GM12874 (cell line): ENCODE measurements around the gene MAST2.

Experiments
- TF ChIP-seq, protein P1 (sequence below): IDR thresholded peaks from 2 replicates; pipeline ENCODE4 v1.5.1; 2011; ENCODE audit warnings: low read depth, mild to moderate bottlenecking, control low read depth, low read length, moderate library complexity; ENCODE audit not compliant: insufficient read depth

MAST2 gene

DNA sequence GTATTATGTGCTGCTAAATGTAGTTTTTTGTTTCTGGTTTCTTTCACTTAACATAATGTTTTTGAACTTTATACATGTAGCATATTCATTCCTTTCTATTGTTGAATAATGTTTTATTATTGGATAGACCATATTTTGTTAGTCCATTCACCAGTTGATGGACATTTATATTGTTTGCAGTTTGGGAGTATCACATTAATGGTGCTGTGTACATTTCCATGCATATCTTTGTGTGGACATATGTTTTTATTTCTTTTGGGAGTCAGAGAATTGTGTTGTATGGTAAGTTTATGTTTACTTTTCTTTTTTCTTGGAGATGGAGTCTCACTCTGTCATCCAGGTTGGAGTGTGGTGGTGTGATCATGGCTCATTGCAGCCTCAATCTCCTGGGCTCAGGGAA lies 134.6 kb downstream of the MAST2 start:
- TF ChIP-seq, protein P1, sequence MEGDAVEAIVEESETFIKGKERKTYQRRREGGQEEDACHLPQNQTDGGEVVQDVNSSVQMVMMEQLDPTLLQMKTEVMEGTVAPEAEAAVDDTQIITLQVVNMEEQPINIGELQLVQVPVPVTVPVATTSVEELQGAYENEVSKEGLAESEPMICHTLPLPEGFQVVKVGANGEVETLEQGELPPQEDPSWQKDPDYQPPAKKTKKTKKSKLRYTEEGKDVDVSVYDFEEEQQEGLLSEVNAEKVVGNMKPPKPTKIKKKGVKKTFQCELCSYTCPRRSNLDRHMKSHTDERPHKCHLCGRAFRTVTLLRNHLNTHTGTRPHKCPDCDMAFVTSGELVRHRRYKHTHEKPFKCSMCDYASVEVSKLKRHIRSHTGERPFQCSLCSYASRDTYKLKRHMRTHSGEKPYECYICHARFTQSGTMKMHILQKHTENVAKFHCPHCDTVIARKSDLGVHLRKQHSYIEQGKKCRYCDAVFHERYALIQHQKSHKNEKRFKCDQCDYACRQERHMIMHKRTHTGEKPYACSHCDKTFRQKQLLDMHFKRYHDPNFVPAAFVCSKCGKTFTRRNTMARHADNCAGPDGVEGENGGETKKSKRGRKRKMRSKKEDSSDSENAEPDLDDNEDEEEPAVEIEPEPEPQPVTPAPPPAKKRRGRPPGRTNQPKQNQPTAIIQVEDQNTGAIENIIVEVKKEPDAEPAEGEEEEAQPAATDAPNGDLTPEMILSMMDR, result no peak

DNA sequence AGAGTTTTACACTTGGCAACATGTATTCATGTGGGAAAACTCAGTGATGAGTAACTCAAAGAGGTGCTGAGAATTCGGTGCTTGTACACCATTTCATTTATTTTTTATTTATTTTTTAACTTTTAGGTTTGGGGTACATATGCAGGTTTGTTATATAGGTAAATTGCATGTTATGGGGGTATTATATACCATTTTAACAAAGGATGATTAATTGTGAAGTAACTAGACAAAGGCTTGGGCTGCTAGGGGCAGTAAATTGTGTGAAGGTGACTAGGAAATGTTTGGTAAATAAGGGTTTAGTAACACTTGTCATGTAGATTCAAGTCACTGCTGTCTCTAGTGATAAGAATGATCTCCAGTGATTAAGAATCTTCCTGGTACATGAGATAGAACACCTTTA lies 139.0 kb downstream of the MAST2 start:
- TF ChIP-seq, protein P1, result no peak

DNA sequence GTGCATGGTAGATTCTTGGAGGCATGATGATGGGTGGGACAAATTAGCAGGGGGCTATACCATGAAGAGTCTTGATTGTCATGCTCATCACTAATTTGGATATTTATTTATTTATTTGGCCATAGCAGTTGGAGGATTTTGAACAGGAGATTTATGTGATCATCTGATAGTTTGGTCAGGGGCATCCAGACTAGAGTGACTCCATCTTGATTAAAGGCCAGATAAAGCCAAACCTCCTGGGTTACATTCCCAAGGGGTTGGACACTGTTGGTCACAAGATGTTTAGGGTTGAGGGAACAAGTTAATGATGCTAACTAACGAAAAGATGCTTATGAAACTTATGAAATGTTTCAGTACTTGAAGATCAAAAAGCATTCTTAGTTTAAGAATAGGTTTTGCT lies 139.8 kb downstream of the MAST2 start:
- TF ChIP-seq, protein P1, result no peak

GRCh38 chr1:45945426-45945825 lies 142.0 kb downstream of the MAST2 start:
- TF ChIP-seq, protein P1, result no peak

DNA sequence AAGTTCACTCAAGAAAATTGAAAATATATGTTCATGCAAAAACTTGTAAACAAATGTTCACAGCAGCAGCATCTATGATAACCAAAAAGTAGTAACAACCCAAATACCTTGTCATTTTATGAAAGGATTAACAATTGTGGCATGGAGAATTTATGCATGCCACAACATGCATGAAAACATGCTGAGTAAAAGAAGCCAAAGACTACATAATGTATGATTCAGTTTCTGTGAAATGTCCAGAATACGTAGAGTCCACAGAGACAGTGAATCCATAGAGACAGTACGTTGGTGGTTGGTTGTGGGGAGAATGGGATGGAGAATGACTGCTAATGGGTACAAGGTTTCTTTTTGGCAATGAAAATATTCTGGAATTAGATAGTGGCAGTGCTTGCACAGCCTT lies 148.7 kb downstream of the MAST2 start:
- TF ChIP-seq, protein P1, result no peak

GRCh38 chr1:45953934-45954847 lies 150.8 kb downstream of the MAST2 start:
- TF ChIP-seq, protein P1, result no peak

DNA sequence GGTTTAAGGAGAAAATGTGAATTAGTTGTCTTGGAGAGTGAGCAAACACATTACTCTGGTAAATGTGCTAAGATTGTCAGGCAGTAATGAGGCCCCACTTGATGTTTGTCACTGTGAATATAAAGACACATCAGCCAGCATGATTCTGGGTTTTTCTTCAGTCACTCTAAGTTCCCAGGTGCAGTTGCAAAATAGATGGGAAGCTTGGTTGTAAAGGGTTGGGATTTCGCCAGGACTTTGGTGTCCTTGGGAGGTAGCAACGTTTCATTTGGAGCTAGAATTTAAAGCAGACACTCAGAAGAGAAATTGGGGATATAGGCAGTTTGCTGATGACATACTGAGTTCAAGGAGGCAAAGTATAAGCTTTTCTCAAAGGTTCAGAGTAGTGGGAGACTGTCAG lies 154.3 kb downstream of the MAST2 start:
- TF ChIP-seq, protein P1, result no peak
